C4-2B (cell line): ENCODE data around the gene NAPG.
"Not testable (repeated sequence)": the region's sequence is repeated elsewhere in the genome, so short reads cannot be mapped to it uniquely, and the experiment has no call there.

Experiments
- H3K27ac ChIP-seq: fragments of 450-650 bp; 2 replicates; pipeline ENCODE4 v1.5.1; 2017
- CTCF ChIP-seq: fragments of 450-650 bp; conservative IDR thresholded peaks from 2 replicates; pipeline ENCODE4 v1.5.1; 2017; ENCODE audit warnings: mild to moderate bottlenecking
- ZFX ChIP-seq: fragments of 450-650 bp; IDR thresholded peaks from 2 replicates; pipeline ENCODE4 v1.6.1; 2017

NAPG gene

GRCh38 chr18:10560452-10561045 is 34.7 kb downstream of the NAPG start:
- no peak for TF ChIP-seq ZFX
- peak; percentile 88 for TF ChIP-seq CTCF
- peak overlapping the region; percentile 22; the same call in 1 of the 2 replicates for H3K27ac ChIP-seq

- no peak overlapping the region for H3K27ac ChIP-seq
- TF ChIP-seq CTCF (no peak), ZFX (no peak)
Observed at GRCh38 chr18:10562773-10563160, 36.9 kb downstream of the NAPG start.

- TF ChIP-seq ZFX (no peak), CTCF (no peak)
- H3K27ac ChIP-seq = peak overlapping the region; percentile 62
Observed at GRCh38 chr18:10563886-10564285, 38.1 kb downstream of the NAPG start.

GRCh38 chr18:10564975-10565773 is 39.3 kb downstream of the NAPG start:
- no peak for TF ChIP-seq ZFX
- no peak for TF ChIP-seq CTCF

GRCh38 chr18:10565835-10566234 is 40.0 kb downstream of the NAPG start:
- no peak overlapping the region for H3K27ac ChIP-seq
- no peak for TF ChIP-seq CTCF

More at GRCh38 chr18:10564975-10565773, 39.3 kb downstream of the NAPG start:
- H3K27ac ChIP-seq = peak overlapping the region; percentile 62; the same call in 1 of the 2 replicates

GRCh38 chr18:10566390-10566789 is 40.6 kb downstream of the NAPG start:
- TF ChIP-seq CTCF = no peak
- no peak for TF ChIP-seq ZFX
- H3K27ac ChIP-seq = no peak overlapping the region

GRCh38 chr18:10569941-10570340 is 44.1 kb downstream of the NAPG start:
- H3K27ac ChIP-seq = not testable (repeated sequence)
